GM21786 (cell line): ENCODE results near the gene RIC3.

ENCODE experiments used
- ATAC-seq: cut with Tn5 transposase; IDR thresholded peaks from one replicate; pipeline ENCODE4 v1.9.1; 2021; ENCODE audit not compliant: unreplicated experiment

Gene RIC3

DNA sequence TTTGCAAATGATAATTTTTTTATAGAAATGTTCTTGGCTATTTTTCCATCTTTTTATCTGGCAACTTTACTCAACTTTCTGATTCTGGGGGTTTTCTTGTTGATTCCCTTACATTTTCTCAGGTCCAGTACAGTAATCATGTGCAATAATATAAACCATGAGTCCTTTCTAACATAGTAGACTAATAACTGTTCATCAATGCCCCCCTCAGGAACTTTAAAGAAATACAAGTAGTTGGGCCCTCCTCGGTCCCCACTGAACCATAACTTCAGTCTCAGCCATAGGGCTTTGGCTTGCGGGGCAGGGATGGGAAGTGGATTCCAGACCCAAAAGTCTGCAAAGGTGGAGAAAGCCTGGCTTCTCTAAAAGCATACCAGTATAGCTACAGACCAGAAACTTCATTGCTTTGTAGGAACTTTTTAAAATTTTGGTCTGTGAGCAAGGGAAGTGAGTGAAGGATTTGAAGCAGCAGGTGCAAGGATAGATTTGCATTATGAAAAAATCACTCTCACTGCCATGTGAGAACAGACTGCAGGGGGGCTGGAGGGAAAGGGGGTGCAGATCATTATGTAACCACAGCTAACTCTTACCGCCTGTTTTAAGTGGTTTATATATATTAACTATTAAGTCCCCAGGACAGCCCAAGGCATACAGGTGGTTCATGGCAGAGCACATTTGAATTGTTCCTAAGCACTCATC is 98.3 kb downstream of the RIC3 start:
- ATAC-seq: peak; percentile 67

GRCh38 chr11:8069771-8070170 is 99.1 kb downstream of the RIC3 start:
- no peak for ATAC-seq

DNA sequence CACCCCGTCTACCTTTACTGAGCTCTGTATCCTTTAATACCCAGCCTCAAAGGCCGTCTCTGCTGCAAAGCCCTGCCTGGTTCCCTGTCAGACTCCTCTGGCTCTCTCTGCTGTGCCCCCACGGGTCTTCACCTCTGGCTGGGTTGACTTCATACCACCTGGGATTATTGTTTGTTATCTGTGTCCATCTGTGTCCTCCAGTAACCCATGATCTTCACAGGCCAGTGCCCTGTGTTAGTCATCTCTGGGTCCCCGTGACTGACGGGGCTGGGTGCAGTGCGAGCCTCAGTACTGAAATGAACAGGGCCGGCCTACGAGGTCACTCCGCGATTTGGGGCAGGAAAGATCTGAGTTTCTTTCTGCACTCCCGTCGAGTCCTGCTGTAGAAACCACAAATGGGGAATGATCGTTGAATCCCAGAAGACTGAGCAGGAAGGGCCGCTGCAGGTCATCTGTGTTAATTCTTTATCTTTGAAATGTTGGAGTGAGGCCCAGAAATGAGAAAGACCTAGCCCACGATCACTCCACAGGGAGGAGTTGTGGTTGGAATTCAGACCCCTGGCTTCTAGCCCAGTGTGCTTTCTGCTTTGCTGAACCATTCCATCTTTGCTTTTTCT is 100.1 kb downstream of the RIC3 start:
- ATAC-seq: no peak

DNA sequence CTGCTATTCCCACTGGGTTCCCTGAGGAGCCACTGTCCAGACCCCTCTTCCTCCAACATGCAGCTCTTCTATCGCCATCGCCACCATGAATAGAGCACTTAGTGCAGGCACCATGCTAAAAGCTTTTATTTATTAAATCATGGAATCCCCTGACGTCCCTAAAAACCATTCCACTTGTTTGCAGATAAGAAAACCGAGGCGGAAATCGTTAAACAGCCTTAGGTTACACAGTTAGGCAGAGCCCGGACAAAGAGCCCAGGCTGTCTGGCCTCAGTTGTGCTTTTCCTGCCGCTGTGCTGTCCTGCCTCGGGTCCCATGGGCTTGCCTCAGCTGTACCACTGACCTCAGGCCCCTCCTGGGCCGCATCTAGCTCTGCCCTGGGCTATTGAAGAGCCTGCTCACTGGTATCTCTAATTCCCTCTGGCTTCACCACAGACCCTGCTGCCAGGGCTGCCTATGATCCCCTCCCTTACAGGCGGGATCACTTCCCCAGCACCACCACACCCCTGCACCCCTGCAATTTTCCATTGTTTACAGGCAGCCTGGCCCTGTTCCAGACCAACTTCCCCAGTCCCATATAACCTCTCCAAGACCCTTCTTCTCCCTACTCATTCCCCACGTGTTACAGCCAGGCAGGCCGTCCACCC is 100.8 kb downstream of the RIC3 start:
- ATAC-seq: no peak

GRCh38 chr11:8067567-8067928 is 101.3 kb downstream of the RIC3 start:
- no peak for ATAC-seq

DNA sequence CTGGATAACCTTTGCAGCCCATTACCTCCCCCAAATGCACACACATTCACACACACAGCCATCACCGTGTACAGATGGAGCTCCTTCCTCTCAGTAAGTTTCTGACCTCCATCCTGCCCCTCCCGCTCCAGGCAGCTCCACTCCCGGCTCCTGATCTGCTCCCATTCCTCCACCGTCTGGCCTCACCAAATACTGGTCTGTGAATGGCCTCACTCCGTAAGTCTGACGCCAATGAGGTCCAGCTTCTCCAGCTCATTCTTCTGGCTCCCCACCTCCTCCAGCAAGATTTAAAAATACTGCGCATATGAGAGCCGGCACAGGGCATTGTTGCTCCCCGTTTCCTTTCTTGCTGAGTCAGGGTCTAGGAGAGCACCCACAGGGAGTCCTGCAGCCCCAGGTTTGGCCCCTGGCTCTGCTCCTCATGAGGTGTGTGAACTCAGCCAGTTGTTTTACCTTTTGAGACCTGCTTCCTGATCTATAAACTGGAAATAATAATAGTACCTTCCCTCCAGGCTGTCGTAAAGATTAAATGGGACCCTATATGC is 101.8 kb downstream of the RIC3 start:
- no peak for ATAC-seq

DNA sequence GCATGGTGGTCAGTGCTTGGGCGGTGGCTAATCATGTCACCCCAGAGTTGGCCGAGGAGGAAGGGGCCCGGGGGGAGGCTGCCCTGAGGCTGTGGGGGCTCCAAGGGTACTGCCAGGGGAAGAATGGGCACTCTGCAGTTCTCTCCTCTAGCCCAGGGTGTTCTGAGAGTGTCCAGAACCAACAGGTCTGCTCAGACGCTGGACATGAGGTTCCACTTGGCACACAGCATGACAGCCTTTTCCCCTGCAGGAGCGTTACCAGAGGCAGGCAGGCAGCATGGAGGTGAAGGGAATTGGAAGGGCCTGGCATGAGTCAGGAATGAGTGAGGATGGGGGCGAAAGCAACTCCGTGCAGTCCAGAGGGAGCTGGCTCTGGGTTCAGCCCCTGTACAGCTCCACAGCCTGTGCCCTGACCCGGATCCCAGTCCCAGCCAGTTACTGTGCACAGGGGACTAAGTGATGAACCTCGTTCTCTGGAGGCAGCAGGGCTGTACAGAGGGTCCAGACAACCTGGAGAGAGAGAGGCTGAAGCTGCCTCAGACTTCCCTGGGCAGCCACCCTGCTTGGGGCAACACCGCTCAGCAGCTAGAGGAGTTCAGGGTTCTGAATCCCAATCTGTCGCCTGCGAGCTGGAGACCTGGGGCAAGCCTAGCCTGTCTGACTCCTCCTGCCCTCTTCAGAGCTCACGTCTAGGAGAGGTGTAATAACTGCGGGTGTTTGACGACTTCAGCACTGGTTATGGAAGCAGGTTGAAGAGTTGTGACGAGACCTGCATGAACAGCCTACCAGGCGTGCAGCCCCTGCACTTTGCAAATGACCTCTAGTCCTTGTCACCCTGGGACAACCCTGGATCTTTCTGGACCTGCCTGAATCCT is 102.6 kb downstream of the RIC3 start:
- no peak for ATAC-seq

GRCh38 chr11:8065031-8065430 is 103.8 kb downstream of the RIC3 start:
- ATAC-seq: no peak

DNA sequence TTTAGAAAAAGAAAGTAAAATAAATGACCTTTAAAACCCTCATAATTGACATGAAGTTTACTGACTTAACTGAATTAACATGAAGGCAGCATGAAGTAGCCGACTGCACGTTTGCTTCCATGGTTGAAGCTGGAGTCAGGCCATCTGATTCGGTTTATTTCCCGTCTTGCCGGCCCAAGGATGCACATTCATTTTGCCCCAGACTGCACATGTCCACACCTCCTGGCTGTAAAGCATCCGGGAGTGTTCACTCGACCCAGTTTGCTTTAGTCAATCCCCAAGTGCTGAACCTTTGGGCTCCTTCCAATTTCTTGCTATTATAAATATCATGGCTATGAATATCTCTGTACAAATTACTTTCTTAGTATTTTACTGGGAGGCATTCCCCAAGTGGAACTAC is 105.5 kb downstream of the RIC3 start:
- no peak for ATAC-seq

- ATAC-seq: no peak
Measured at GRCh38 chr11:8062781-8063257, 106.0 kb downstream of the RIC3 start.

DNA sequence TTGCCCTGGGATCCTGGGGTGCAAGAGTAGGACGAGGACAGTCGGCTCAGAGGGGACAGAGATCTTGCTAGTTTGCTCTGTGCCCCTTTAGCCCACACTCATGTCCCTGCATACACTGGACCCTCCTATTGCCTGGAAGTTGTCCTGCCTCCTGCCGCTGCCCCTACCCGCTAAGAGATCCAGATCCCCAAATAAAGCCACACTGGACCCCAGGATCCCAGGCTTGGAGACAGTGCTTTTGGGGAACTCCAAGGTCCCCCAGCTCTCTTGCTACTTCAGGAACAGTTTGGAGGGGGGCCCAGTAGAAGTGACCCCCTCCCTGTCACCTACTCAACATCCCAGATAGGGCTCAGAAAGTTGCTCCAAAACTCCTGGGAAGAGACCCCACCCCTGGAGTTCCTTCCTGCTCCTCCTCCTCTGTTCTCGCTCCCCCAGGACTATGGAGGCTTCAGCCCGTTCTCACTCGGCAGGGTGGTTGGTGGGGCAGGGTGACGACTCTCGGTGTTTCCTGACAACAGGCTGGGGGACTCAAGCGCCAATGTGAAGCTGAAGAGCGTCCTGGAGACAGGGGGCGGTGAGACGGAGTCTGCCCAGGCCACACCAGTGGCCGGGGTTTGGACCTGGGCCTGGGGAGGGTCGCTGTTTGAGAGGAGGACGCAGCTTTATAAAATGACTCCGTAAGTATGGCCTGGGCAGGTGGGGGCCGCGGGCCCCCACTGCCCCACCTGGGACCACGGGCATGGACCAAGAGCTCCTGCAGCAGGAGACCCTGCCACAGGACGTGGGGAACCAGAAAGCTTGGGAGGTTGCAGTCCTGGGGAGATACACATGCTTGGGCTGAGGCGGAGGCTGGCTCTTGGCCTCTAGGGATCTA is 107.0 kb downstream of the RIC3 start:
- ATAC-seq: no peak

GRCh38 chr11:8060801-8061554 is 107.8 kb downstream of the RIC3 start:
- no peak for ATAC-seq

DNA sequence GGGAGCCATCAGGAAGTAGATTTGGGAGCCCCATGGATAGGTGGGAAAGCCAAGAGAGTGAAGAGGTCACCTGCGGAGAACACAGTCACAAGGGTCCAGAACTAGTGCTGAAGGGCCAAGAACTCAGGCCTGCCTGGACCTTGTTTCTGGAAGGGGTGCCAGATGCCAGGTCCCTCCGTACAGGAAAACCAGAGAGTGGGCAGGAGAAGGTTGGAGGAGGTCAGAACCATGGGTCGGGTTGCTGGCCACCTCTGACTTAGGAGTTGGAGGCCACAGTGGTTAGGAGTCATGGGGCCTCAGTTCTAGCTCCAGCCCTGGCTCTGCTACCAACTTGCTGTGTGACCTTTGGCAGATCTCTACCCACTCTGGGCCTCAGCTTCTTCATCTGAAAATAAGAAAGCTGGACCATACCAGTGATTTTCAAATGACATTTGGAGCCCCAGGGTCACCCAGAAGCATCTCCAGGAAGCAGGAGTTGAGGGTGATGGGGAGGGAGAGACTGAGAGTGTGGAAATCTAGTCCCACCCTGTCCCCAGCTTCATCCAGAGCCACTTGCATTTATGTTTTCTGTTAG is 108.6 kb downstream of the RIC3 start:
- no peak for ATAC-seq

- no peak for ATAC-seq
Measured at GRCh38 chr11:8059571-8060011, 109.2 kb downstream of the RIC3 start.

DNA sequence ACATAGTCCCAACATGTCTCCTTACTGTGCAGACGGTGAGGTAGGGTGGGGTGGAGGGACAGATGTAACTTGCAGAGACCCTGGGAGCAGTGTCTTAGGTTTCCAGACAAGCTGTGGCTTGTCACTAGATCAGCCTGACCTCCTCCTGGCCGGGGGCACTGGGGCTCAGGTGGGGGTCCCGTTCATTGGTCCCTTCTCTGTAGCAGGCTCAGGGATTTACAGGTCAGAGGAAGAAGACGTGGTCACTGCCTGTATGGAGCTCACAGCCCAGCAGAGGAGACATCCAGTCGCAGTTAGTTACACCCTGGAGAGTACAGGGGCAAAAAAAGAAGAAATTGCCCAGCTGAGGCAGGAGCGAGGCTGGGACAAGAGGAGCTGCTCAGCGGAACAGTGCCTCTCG is 109.8 kb downstream of the RIC3 start:
- ATAC-seq: no peak

DNA sequence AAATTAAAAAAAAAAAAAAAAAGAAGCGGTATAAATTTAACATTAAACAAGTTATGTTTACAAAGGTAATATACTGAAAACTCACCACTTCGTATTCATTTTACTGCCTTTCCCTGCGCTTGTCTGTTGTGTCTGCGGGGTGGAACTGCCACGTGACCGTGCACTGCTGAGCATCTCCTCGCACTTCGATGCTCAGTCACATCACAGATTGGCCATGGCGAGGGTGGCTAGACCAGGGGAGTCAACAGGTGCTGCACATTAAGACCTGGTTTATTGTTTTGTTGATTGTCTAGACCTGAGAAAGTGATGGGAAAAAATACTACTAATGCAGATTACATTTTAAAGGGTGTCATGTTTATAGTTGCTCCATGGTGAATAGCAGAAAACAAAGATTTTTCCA is 110.6 kb downstream of the RIC3 start:
- ATAC-seq: no peak

- no peak for ATAC-seq
Measured at GRCh38 chr11:8056810-8057463, 111.9 kb downstream of the RIC3 start.
